GM21423 (cell line): Measurements from ENCODE around the gene SEBOX.
A peak's percentile ranks its signal among the peaks of the same experiment; 100 is the strongest.

ENCODE experiments used
- ATAC-seq: cut with Tn5 transposase; IDR thresholded peaks from one replicate; pipeline ENCODE4 v1.9.1; 2021; ENCODE audit warnings: mild to moderate bottlenecking, moderate library complexity; ENCODE audit not compliant: unreplicated experiment

Gene SEBOX

GRCh38 chr17:28320215-28321061, 44.6 kb downstream of the SEBOX start:
- ATAC-seq, result no peak

- no peak for ATAC-seq
Measured at GRCh38 chr17:28319598-28319935, 45.4 kb downstream of the SEBOX start.

GRCh38 chr17:28318759-28319597, 46.0 kb downstream of the SEBOX start, which contains the start of gene TMEM97:
TMEM97 (plus strand) TSS chr17:28319200; CDS start chr17:28319240, 40 bp downstream.
- ATAC-seq, result peak; percentile 95

- peak; percentile 4 for ATAC-seq
Measured at GRCh38 chr17:28317966-28318758, 46.8 kb downstream of the SEBOX start.

- ATAC-seq, result no peak
Measured at GRCh38 chr17:28317099-28317965, 47.7 kb downstream of the SEBOX start.

GRCh38 chr17:28315846-28316705, 48.9 kb downstream of the SEBOX start:
- no peak for ATAC-seq

- ATAC-seq, result no peak
Measured at GRCh38 chr17:28313841-28314240, 51.2 kb downstream of the SEBOX start.
